IMR-90 (cell line): ENCODE measurements around the gene KIAA0825. TPM values are rescaled to one million over a fixed set of nuclear protein-coding genes. Genes with fewer than 3 reads are reported as not detected.

Source experiments
- ATAC-seq: fragments of 200-7000 bp; cut with Tn5 transposase; 2 replicates; pipeline ENCODE4 v1.9.1; 2020; ENCODE audit warnings: low read depth, mild to moderate bottlenecking, moderate library complexity
- BruUV-seq: library from RNA; stranded (reverse); fragments of 400-500 nt; replicated peaks from 2 replicates; lab custom pipeline; 2021; lab: Mats Ljungman, UMichigan
- CTCF ChIA-PET: fragments of 300-600 bp; formaldehyde crosslinking; extraction: SDS; loops from one replicate; lab custom pipeline; 2021; ENCODE audit warnings: antibody characterized with exemption; lab: Yijun Ruan, JAX
- POLR2A ChIA-PET: fragments of 300-600 bp; sonication (Branson Sonifier 250); formaldehyde crosslinking; loops from one replicate; lab custom pipeline; 2022; ENCODE audit warnings: antibody characterized with exemption; ENCODE audit not compliant: unreplicated experiment; lab: Charles Lee
- DNase-seq: peaks from one replicate; pipeline ENCODE4 v3.0.0; 2013
- H2AFZ ChIP-seq: replicated peaks from 2 replicates; pipeline ENCODE3; 2013; ENCODE audit warnings: low read length, mild to moderate bottlenecking; ENCODE audit not compliant: poor library complexity
- H2AK5ac ChIP-seq: 2 replicates; pipeline ENCODE4 v1.6.1; 2013; ENCODE audit warnings: low read depth, low read length, inconsistent platforms
- H2AK9ac ChIP-seq: replicated peaks from 2 replicates; pipeline ENCODE3; 2013; ENCODE audit warnings: mild to moderate bottlenecking, low read depth, low read length, moderate library complexity; ENCODE audit not compliant: poor library complexity
- H2BK120ac ChIP-seq: 2 replicates; pipeline ENCODE4 v1.6.1; 2013; ENCODE audit warnings: low read depth, low read length, inconsistent platforms
- H2BK15ac ChIP-seq: 3 replicates; pipeline ENCODE4 v1.6.1; 2013; ENCODE audit warnings: low read depth, low read length, inconsistent platforms
- H2BK20ac ChIP-seq: 2 replicates; pipeline ENCODE4 v1.6.1; 2013; ENCODE audit warnings: low read depth, mild to moderate bottlenecking, inconsistent platforms, low read length, moderate library complexity
- H2BK5ac ChIP-seq: 2 replicates; pipeline ENCODE4 v1.6.1; 2013; ENCODE audit warnings: mild to moderate bottlenecking, low read depth, low read length, inconsistent platforms; ENCODE audit not compliant: poor library complexity, severe bottlenecking
- H3K14ac ChIP-seq: replicated peaks from 2 replicates; pipeline ENCODE4 v1.6.1; 2013; ENCODE audit warnings: low read depth, low read length, inconsistent platforms
- H3K18ac ChIP-seq: 2 replicates; pipeline ENCODE4 v1.6.1; 2013; ENCODE audit warnings: low read depth, low read length, control low read depth
- H3K23ac ChIP-seq: 2 replicates; pipeline ENCODE4 v1.6.1; 2013; ENCODE audit warnings: low read depth, low read length, inconsistent platforms
- H3K27ac ChIP-seq: 2 replicates; pipeline ENCODE4 v1.5.1; 2013; ENCODE audit warnings: mild to moderate bottlenecking, control low read depth, low read length; ENCODE audit not compliant: insufficient read depth
- H3K27me3 ChIP-seq: 2 replicates; pipeline ENCODE4 v1.6.1; 2013; ENCODE audit warnings: low read length; ENCODE audit not compliant: control insufficient read depth, insufficient read depth
- H3K36me3 ChIP-seq: 2 replicates; pipeline ENCODE4 v1.6.1; 2013; ENCODE audit warnings: low read length, mixed read lengths; ENCODE audit not compliant: control insufficient read depth, insufficient read depth
- H3K4ac ChIP-seq: 2 replicates; pipeline ENCODE4 v1.6.1; 2013; ENCODE audit warnings: low read depth, low read length, inconsistent platforms
- H3K4me1 ChIP-seq: 2 replicates; pipeline ENCODE4 v1.6.1; 2013; ENCODE audit warnings: low read length, mixed read lengths; ENCODE audit not compliant: control insufficient read depth, insufficient read depth
- H3K4me2 ChIP-seq: 2 replicates; pipeline ENCODE4 v1.6.1; 2013; ENCODE audit warnings: low read depth, mild to moderate bottlenecking, control low read depth, low read length, moderate library complexity
- H3K4me3 ChIP-seq: 2 replicates; pipeline ENCODE4 v1.5.1; 2013; ENCODE audit warnings: low read depth, mild to moderate bottlenecking, control low read depth, low read length, moderate library complexity; ENCODE audit not compliant: insufficient read depth
- H3K56ac ChIP-seq: 2 replicates; pipeline ENCODE4 v1.6.1; 2013; ENCODE audit warnings: low read length, inconsistent platforms; ENCODE audit not compliant: insufficient read depth; ENCODE audit errors: extremely low read depth
- H3K79me1 ChIP-seq, 2 experiments: 2 replicates each; pipeline ENCODE4 v1.6.1; 2013; ENCODE audit warnings: low read length in 2 of 2, inconsistent platforms in 1 of 2, low read depth in 1 of 2
- H3K9ac ChIP-seq: 2 replicates; pipeline ENCODE4 v1.6.1; 2013; ENCODE audit warnings: low read depth, low read length, control low read depth
- H3K9me1 ChIP-seq: 2 replicates; pipeline ENCODE4 v1.6.1; 2013; ENCODE audit warnings: low read length, inconsistent platforms; ENCODE audit not compliant: insufficient read depth
- H3K9me3 ChIP-seq: 2 replicates; pipeline ENCODE4 v1.6.1; 2013; ENCODE audit warnings: low read length; ENCODE audit not compliant: control insufficient read depth, insufficient read depth
- H4K20me1 ChIP-seq: 2 replicates; pipeline ENCODE4 v1.6.1; 2013; ENCODE audit warnings: low read length, inconsistent platforms; ENCODE audit not compliant: insufficient read depth
- H4K5ac ChIP-seq: 2 replicates; pipeline ENCODE4 v1.6.1; 2013; ENCODE audit warnings: mild to moderate bottlenecking, low read depth, low read length, control low read depth
- H4K8ac ChIP-seq, 2 experiments: 2 replicates each; pipeline ENCODE4 v1.6.1; 2013; ENCODE audit warnings: low read depth in 2 of 2, low read length in 2 of 2, control low read depth in 1 of 2, inconsistent platforms in 1 of 2
- H4K91ac ChIP-seq: 2 replicates; pipeline ENCODE4 v1.6.1; 2013; ENCODE audit warnings: low read depth, low read length, inconsistent platforms; ENCODE audit not compliant: insufficient read depth
- BHLHE40 ChIP-seq: fragments of 150-350 bp; IDR thresholded peaks from 2 replicates; pipeline ENCODE4 v1.6.1; 2016; ENCODE audit warnings: mild to moderate bottlenecking, low read depth, low read length
- CHD1 ChIP-seq: IDR thresholded peaks from 2 replicates; pipeline ENCODE4 v1.6.1; 2012; ENCODE audit warnings: low read depth, low read length, improper control_type of control experiment
- FOS ChIP-seq: fragments of 150-350 bp; IDR thresholded peaks from 2 replicates; pipeline ENCODE4 v1.6.1; 2016; ENCODE audit warnings: low read depth, low read length
- RAD21 ChIP-seq: IDR thresholded peaks from 2 replicates; pipeline ENCODE4 v1.6.1; 2012; ENCODE audit warnings: low read length, improper control_type of control experiment
- SMC3 ChIP-seq: fragments of 150-350 bp; IDR thresholded peaks from 2 replicates; pipeline ENCODE4 v1.6.1; 2016; ENCODE audit warnings: low read depth, mild to moderate bottlenecking, antibody characterized with exemption, low read length, moderate library complexity
- WGBS, 2 experiments: methylation state at CpG; one replicate each; pipeline versions ENCODE4 v1.1.5 to v1.1.7; 2013; ENCODE audit warnings: missing lambda C conversion rate in 2 of 2; ENCODE audit not compliant: insufficient read length in 1 of 2; ENCODE audit errors: extremely low coverage in 2 of 2; 5-methylcytosine and 5-hydroxymethylcytosine counted together
- dilution Hi-C: fragments of 300-500 bp; cut with HindIII; formaldehyde crosslinking; loops from one replicate; pipeline ENCODE4 v1.14.3; 2018; ENCODE audit warnings: low sequenced_read_pairs; ENCODE audit not compliant: unreplicated experiment
- in situ Hi-C: fragments of 300-500 bp; cut with MboI; formaldehyde crosslinking; loops from 3 replicates; pipeline ENCODE4 v1.14.3; 2019; ENCODE audit warnings: low sequenced_read_pairs, inconsistent platforms, mixed read lengths
- intact Hi-C: fragments of 100-400 bp; cut with micrococcal nuclease; formaldehyde crosslinking; loops from 2 replicates; pipeline ENCODE4 v1.10.0; 2022
- polyA plus RNA-seq, 3 experiments: library from polyadenylated mRNA; depleted of rRNA; stranded (reverse); fragments of >200 nt; gene quantifications; 2 replicates each; pipeline ENCODE4 v1.2.3, GENCODE V29; 2012; ENCODE audit warnings: low replicate concordance in 1 of 3
- total RNA-seq: library from RNA; depleted of rRNA; stranded (reverse); fragments of >200 nt; gene quantifications from 2 replicates; pipeline ENCODE4 v1.2.3, GENCODE V29; 2012; rRNA removed

The KIAA0825 gene
- total and polyA plus RNA-seq, 2 of the 4 experiments (the other 2 are of a cell fraction) = 0.46 to 1.8 TPM

DNA sequence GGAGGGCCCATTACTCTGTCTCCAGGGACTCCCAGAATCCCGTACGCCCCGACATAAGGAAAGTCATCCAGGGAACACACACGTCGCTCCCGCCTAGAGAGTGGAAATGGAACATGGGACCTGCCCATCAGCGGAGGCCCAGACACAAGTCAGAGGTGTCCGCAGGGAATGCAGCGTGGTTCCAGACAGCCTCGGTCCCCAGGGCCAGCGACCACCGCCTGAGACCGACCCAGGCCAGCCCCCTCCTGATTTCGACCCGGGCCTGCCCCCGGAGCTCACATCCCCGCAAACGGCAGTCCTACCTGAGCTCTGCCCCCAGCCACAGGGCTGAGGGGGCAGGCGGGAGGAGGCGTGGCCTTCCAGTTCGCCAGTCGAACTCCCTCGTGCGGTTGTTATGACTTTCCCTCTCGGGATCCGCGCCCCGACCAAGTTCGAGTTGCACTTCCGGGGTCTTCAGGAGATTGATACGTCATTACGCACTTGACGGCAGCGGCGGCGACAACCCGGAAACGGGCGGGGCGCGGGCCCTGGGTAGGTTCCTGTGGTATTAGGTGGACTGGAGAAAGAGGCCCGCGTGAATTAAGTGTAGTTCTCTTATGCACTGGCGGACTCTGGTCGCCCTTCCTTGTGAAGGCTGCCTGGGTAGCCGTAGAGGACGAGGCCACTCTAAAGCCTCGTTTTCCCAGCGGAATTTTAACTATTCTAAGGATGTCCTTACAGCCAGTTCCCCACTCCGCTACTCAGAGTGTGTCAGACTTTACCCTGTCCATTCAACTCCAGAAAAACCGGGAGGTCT is 507.0 kb downstream of the KIAA0825 start (continued):
- TF ChIP-seq CHD1 (no peak), SMC3 (no peak), BHLHE40 (peak; percentile 56)

DNA sequence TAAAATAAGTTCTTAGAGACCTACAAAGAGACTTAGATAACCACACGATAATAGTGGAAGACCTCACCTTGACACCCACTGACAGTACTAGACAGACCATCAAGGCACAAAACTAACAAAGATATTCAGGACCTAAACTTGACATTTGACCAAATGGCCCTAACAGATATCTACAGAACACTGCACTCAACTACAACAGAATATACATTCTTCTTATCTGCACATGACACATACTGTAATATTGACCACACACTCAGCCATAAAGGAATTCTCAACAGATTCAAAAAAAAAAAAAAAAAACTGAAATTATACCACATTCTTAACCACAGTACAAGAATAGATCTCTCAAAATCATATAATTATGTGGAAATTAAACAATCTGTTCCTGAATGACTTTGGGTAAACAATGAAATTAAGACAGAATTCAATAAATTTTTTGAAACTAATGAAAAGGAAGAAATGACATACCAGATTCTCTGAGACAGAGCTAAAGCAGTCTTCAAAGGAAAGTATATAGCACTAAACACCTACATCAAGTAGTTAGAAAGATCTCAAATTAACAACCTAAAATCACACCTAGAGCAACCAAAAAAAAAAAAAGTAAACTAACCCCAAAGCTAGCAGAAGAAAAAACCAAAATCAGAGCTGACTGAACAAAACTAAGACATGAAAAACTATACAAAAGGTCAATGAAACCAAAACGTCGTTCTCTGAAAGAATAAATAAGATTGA is 514.7 kb downstream of the KIAA0825 start:
- Histone ChIP-seq H2BK20ac (no peak overlapping the region), H3K18ac (no peak overlapping the region), H3K14ac (no peak overlapping the region), H2BK120ac (no peak overlapping the region), H3K23ac (no peak overlapping the region), H3K27me3 (no peaks in the 10 kb centered on the region), H3K27ac (no peak overlapping the region), H3K79me1 (peaks cover 14 to 21% of the 10 kb centered on the region in 2 experiments), H3K4me1 (no peaks in the 10 kb centered on the region; the same call in 1 of the 2 replicates), H4K8ac (no peak overlapping the region), H2BK15ac (no peak overlapping the region), H3K9me3 (no peaks in the 10 kb centered on the region), H2AK9ac (no peak overlapping the region), H4K20me1 (no peaks in the 10 kb centered on the region), H2BK5ac (no peak overlapping the region), H3K36me3 (no peaks in the 10 kb centered on the region), H4K5ac (no peak overlapping the region), H4K91ac (no peak overlapping the region), H2AFZ (no peak overlapping the region), H3K4ac (no peak overlapping the region), H2AK5ac (no peak overlapping the region), H3K9ac (no peak overlapping the region), H3K9me1 (no peaks in the 10 kb centered on the region), H3K4me3 (no peak overlapping the region), H3K4me2 (no peak overlapping the region), H3K56ac (no peak overlapping the region)
- ATAC-seq (no peak; the same call in 1 of the 2 replicates), DNase-seq (peak; percentile 10)
- intact Hi-C loops = loop anchor here (10.0 kb wide), 1 partner anchor 519 kb away; the partner anchor contains the start of genes NR2F1 and NR2F1-AS1
- POLR2A ChIA-PET = no interaction called here
- dilution Hi-C loops = no loop called here
- no peak for TF ChIP-seq FOS
- TF ChIP-seq BHLHE40 = no peak
- TF ChIP-seq RAD21 = no peak
- in situ Hi-C loops = no loop called here
- CTCF ChIA-PET = no interaction called here
- no TSS peak for BruUV-seq
- WGBS, 2 experiments = no CpG with 5 or more reads among the region's 3 CpGs

Other genes starting within 250 kb of the KIAA0825 start
- 3.4 and 7.5 TPM in 2 replicates for gene SLF1, start 65 bp upstream of the KIAA0825 start, total RNA-seq
- gene SLF1, start 65 bp upstream of the KIAA0825 start, polyA plus RNA-seq (2012; rRNA removed) = 1.7 and 1.9 TPM in 2 replicates